Measurements from ENCODE around the gene RHOC.

Gene RHOC

DNA sequence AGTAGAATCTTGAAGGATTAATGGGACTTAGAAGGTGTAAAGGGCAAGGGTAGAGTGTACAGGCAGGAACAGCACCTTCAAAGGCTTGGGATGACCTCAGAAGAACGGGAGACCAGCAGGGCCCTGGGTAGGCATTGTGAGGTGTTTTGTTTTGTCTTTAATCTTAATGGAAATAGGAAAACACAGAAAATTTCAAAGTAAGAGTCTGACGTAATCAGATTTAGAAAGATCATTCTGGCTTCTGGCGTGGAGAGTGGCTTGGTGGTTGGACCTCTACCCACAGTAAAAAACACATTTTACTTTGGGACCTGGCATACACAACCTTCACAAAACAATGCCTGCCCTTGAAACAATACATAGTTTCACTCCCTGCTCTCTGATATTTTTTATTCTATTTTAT is 28.3 kb downstream of the RHOC start:
- no peak for DNase-seq (ENCODE audit: low read depth in 2 of 2)

DNA sequence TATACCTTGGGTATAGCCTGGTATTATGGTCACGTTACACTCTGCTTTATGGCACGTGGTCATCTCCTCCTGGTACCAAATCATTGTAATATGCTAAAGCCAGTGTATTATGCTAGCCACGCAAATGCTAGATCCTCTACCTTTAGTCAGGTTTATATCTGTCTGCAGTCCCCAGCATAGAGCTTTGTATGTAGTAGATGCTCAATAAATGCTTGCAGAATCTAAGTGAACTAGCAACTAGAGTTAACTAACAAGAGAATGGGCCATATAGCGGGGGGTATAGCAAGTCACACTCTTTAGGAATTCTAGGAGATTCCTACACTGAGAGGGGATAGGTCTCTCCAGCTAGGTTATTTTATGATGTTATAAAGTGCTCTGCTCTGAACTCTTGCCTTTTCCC is 29.4 kb downstream of the RHOC start:
- DNase-seq (ENCODE audit: low read depth in 2 of 2), result no peak

DNA sequence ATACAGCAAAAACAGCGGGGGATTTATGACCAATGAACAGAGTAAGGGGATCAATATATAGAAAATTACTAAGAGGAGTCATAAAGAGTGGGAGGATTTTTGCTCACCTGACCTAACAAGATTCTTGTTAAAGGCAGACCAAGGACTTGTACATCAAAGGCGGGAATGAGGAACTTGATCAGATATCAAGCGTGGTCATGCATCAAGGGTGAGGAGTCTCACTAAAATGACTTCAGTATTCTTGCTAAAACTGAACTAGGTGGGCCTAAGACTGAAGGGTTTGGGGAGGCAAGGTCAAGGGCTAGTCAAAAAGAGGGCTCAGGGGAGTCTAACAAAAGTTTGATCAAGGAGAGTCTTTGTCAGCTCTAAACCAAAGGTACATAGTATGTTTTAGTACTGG is 30.4 kb downstream of the RHOC start:
- no peak for DNase-seq (ENCODE audit: low read depth in 2 of 2)

- no peak for DNase-seq (ENCODE audit: low read depth in 2 of 2)
These were observed 31.1 kb downstream of the RHOC start for GRCh38 chr1:112675728-112676381.

GRCh38 chr1:112674986-112675727 is 31.8 kb downstream of the RHOC start:
- peak; percentile 28 to 37 for DNase-seq (ENCODE audit: low read depth in 2 of 2)

- DNase-seq (ENCODE audit: low read depth in 2 of 2), result peak; percentile 41 to 49
These were observed 32.4 kb downstream of the RHOC start, which contains the start of gene MOV10 for GRCh38 chr1:112674440-112674985. TSS of gene MOV10 (plus strand) at chr1:112674659. CDS start at chr1:112674913, 254 bp downstream.

DNA sequence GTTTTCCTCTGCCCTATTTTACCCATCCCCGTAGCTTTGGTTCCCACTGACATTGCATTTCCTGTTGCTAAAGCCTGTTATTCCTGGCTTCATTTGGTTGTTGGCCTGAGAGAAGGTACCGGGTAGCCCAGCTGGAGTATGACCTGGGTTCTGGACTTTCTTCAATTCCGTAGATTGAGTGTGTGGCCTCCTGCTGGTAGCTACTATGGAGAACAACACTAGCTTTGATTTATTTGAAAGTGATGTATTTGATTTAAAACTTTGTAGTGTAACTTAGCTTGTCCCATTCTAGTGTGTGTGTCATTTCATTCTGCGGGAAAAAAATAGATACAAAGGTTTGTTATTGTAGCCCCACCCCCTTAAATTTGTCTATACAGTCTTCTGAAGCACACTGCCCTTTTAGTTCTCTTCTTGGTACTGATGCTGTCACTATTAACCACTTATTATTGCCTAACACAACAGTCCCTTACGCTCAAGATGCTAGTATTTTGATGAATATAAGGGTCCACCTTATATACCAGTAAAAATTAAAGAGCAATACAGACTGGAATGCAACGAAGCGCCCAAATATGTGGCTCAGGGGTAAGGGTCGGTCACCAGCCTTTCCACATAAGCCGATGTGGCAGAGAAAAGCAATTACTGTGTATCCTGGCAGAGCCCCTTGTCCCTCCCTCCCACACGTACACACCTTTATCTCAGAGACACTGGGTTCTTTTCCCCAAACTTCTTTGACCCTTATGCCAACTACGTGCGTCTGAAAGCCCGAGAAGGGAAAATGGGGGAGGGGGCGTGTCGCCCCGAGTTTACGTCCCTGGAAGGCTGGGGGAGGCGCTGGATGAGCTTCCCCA is 33.1 kb downstream of the RHOC start:
- DNase-seq (ENCODE audit: low read depth in 2 of 2), result no peak

DNA sequence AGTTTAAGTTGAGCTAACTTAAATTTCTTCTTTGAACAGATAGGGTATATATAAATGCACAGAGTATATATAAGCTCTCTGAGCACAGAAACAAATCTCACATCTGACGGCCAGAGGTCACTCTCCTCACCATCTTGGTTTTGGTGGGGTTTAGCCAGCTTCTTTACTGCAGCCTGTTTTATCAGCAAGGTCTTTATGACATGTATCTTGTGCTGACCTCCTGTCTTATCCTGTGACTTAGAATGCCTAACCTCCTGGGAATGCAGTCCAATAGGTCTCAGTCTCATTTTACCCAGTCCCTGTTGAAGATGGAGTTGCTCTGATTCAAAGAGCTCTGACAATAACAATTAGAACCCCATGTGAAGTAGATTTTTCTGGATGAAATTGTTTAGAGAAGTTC is 34.1 kb downstream of the RHOC start:
- no peak for DNase-seq (ENCODE audit: low read depth in 2 of 2)

DNA sequence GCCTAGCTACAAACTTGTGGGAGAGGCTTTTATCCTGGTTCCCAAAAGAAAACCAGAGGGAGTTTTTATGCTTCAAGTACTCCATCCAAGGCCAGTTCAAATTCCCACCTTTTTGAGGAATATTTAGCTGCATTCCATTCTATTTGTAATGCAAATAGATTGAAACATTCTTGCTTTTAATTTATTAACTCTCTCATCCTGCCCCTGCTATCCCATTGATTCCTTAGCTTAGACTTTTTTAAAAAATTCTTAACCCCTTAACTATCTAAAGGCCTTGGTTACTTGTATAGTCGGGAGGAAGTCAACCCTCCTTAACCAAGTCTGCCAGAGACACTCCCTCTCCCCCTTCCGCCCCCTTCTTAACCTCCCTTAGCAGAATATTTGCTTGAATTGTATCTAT is 34.9 kb downstream of the RHOC start:
- no peak for DNase-seq (ENCODE audit: low read depth in 2 of 2)

- no peak for DNase-seq (ENCODE audit: low read depth in 2 of 2)
These were observed 40.0 kb downstream of the RHOC start for GRCh38 chr1:112666946-112667345.

GRCh38 chr1:112665857-112666256 is 41.1 kb downstream of the RHOC start:
- DNase-seq (ENCODE audit: low read depth in 2 of 2), result no peak

- DNase-seq (ENCODE audit: low read depth in 2 of 2), result no peak
These were observed 55.7 kb downstream of the RHOC start for GRCh38 chr1:112651205-112651604.

Measured in stimulated activated CD8-positive, alpha-beta memory T cell treated with anti-CD3 and anti-CD28 coated beads, Interleukin-2, amount 100 ng/mL, for 48 hours (primary cell).